DMS53 treated with DMSO at 0.1 percent for 48 hours (cell line): ENCODE results near the gene SPACA9.

Experiments
- DNase-seq: peaks from one replicate; lab custom pipeline; 2025; ENCODE audit not compliant: unreplicated experiment; lab: John Stamatoyannopoulos, UW

The SPACA9 gene

DNA sequence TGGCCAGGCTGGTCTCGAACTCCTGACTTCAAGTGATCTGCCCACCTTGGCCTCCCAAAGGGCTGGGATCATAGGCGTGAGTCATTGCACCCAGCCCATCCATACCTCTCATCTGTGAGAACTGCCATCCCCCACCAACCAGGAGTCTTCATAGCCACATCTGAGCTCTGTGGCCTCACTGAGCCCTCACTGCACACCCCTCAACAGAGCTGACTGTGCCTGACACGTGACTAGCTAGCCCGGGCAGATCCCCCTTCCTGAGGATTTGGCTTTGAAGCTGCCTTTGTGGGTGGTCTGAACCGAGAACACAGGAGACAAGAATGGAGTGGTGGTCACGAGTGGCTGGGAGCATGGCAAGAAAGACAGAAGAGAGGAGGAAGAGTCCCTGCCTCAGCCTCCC lies 16.2 kb upstream of the SPACA9 start:
- DNase-seq: no peak

- DNase-seq: no peak
Measured at GRCh38 chr9:132863096-132863495, 15.6 kb upstream of the SPACA9 start.

DNA sequence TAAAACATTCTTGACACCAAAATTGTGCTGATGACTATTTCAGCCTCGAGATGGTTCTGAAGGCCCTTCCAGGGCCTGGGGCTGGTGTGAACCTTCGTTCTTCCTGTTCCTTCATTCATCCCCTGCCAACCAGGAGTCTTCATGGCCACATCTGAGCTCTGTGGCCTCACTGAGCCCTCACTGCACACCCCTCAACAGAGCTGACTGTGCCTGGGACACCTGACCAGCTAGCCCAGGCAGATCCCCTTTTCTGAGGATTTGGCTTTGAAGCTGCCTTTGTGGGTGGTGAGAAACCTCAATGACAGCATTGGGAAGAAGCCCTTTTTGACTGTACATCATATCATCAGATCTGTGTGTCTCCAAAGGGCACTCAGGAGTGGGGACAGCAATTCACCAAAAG lies 14.4 kb upstream of the SPACA9 start:
- no peak for DNase-seq

- DNase-seq: no peak
Measured at GRCh38 chr9:132864691-132865090, 14.0 kb upstream of the SPACA9 start.

GRCh38 chr9:132866898-132867297 lies 11.8 kb upstream of the SPACA9 start:
- no peak for DNase-seq

GRCh38 chr9:132869266-132869665 lies 9.4 kb upstream of the SPACA9 start:
- DNase-seq: no peak

DNA sequence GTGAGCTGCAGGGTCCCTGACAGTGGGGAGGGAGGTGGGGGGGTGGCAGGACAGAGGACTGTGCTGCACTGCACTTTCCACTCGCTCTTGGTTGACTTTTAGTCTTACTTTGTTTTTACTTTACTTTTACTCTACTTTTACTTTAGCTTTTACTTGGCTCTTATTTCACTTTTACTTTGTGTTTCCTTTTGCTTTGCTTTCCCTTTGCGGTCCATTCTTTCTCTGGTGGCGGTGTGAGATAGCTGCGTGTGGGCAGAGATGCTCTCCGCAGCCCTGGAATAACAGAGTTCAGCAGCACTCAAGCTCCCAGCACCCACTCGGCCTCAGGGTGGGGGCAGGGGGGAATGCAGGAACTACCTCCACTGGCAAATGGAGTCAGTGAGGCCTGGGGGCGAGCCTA lies 5.3 kb upstream of the SPACA9 start:
- DNase-seq: no peak

DNA sequence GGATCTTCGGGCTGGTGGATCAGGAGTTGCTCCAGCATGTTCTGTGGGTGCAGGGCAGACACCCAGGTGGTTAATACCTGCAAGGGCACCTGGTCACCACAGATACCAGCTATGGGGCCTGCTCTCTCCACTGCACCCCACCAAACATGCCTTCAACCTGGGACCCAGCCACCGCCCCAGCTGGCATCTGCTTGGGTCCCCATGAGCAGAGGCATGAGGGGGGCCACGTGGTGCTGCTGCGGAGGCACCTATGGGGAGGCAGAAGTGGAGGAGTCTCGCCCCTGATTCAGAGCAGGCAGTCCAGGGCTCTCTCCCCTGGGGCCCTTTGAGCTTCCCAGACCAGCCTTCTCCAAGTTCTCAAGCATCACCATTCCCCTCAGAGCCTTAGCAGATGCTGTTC lies 3.5 kb upstream of the SPACA9 start:
- no peak for DNase-seq

- DNase-seq: no peak
Measured at GRCh38 chr9:132876849-132877248, 1.8 kb upstream of the SPACA9 start.

GRCh38 chr9:132877458-132877823 lies 1.3 kb upstream of the SPACA9 start:
- no peak for DNase-seq

DNA sequence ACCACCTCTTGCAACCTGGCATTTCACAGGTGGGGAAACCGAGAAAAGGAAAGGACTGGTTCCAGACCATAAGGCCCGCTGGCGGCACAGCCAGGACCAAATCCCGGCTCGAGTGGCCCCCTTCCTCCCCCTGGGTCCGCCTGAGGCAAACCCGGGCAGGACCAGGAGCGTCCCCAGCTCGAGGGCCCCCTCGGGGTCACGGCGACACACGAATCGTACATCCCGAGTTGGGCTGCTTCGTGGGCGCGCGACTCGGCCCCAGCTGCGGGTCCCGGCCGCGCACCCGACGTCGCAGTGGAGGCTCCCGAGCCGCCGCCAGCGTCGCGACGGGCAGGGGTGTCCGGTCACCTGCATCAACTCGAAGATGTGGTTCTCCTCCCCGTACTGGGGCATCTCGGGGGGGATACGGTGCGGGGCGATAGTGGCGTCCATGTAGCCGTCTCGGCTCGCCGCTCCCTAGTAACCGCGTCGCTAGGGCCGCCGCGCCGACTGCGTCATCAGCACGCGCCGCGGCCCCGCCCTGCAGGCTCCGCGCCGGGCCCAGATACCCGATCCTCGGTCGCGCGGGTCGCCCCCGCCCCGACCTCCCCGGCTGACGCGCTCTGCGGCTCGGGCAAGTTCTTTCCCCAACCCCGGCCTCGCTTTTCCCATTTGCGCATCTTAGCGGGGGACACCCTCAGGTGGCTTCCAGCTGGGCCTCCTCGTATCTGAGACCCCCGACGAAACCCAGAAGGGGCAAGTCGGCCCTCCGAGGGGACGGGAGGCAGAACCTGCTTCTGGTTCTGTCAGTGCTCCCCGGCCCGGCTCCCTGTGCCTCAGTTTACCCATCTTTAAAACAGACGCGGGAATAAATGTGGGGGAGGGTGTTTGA lies 639 bp upstream of the SPACA9 start, which contains the start of gene AK8:
Gene AK8, minus strand, starts transcription at position 461 of the 871 bp plus-strand sequence. Its CDS starts 29 bp downstream, at position 432.
- DNase-seq: peak; percentile 12

DNA sequence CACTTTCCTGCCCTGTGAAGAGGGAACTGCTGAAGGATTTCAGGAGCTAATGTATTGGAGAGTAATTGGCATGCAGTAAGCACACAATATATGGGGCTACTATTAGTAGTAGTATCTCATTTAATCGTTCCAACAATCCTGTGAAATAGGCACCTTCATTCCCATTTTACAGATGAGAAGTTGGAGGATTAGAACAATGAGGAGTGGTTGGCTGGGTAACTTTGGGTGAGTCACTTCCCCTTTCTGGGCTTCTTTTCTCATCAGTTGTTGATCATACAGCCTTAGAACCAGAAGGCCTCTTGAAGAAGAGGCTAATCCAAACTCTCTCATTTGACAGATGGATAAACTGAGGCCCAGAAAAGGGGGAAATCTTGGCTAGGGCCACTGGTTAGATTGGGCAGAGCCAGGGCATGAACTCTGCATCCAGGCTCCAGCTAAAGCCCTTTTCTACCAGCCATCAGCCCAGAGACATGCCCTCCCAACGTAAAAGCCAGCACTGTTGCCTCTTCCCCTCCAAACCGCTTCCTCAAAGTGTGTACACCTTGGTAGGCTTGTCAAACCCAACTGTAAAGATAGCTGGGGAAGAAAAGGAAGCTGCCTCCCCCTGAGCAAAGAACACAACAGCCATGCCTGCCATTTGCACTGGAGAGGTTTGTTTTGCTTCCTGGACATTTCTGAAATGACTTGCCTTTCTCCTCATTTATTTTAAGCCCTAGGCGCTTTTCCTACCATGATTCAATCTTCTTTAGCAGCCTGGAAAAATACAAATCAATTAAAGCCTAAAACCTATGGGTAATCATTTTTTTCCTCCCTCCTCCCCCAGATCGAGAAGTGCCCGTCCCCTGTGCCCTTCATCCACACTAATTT lies 992 bp downstream of the SPACA9 start:
- DNase-seq: no peak

- no peak for DNase-seq
Measured at GRCh38 chr9:132880324-132880661, 1.6 kb downstream of the SPACA9 start.

- DNase-seq: no peak
Measured at GRCh38 chr9:132881826-132882225, 3.1 kb downstream of the SPACA9 start.

DNA sequence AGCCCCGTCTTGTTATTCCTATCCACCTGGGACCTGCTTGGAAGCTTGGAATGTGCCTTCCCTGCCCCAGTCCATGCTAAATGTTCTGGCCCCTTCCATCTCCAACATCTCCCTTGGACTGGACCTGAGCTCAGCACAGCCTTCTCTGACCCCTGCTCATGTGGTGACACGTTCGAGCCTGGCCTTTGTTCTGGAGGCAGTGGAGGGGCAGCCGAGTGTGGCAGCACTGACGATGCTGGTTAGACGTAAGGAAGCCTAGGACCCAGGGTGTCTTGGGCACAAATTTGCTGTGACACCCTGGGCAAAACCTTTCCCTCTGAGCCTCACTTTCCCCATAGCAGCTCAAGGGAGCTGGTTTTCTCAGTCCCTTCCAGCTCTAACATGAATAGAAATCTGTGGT lies 3.9 kb downstream of the SPACA9 start:
- no peak for DNase-seq

GRCh38 chr9:132883349-132884294 lies 4.9 kb downstream of the SPACA9 start:
- no peak for DNase-seq

DNA sequence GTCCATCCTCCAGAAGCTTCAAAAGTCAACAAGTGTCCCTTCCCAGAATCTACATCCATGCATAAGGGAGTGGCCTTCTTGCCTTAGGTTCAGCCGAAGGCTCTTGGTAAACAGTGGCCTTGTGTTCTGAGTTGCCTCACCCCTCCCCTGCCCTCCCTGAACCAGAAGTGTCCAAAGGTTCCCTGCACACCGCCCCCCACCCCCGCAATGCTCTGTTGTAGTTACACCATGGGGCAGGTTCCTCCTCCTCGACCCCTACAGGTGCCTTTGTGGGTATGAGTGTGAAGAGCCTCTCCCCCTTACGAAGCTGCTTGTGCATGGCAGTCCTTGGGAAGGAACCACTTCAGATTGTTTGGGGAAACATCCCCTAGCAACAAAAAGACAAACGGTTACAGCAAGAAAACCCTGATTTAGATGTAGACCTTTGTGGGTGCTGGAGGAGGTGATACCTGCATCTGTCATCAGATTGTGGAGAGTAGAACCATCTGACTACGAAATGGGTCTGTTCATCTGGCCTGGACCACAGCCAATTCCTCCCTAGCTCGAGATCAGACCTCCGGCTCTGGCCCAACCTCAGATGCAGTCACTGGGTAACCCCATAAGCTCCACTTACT lies 7.1 kb downstream of the SPACA9 start:
- DNase-seq: no peak

DNA sequence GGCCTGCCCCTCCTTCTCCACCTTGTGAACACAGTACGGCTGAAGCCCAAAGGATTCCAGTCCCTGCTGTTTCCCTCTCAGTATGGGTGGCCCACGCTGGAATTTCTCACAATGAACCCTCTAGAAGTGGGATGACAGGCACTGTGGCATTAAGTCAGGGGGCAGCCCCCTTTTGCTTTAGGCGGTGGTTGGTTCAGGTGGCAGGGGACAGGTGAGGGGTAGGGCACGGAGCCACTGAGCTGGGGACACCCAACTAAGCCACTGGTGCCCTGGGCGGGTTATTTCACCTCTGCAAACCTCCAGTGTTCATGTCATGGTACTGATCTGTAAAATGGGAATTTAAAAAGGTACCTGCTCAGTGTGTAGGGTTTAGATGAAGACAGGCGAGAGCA lies 7.6 kb downstream of the SPACA9 start:
- DNase-seq: no peak

DNA sequence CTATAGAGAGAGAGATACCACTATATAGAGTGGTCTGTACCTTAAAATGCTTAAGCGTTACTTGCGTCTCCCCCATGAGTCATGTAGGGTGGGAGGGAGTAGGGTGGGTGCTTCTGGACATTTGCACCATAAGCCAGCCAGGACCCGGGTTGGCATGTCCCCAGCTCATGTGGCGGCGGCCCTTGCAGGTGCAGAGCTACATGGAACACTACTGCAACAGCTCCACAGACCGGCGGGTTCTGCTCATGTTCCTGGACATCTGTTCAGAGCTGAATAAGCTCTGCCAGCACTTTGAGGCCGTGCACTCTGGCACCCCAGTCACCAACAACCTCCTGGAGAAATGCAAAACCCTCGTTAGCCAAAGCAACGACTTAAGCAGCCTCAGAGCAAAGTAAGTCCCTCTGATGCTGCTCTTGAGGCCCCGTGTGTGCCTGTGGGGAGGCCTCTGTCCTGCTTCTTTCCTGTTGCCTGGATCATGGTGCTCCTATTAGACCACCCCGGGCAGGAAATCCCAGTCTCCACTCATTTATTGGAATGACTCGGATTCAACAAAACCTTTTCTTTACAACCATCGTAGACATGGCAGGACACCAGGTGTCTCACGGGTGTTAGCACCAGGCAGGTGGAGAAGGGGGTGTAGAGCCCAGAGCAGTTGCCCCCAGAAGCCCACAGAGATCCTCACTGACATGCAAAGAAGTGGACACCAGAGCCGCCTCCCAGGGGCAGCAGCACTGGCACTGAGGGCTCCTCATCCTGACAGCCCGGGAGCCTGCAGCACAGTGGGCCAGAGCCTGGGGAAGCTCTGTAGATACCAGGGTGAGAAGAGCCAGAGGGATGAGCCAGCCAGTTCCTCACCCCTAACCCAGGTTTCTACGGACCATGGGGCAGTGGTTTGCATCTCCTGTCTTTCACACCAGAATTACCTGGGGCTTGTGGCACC lies 8.8 kb downstream of the SPACA9 start:
- DNase-seq: no peak

GRCh38 chr9:132888151-132888550 lies 9.5 kb downstream of the SPACA9 start:
- DNase-seq: no peak
